H9 (cell line): Measurements from ENCODE around the gene SLC25A31. TPM values are rescaled to one million over a fixed set of nuclear protein-coding genes. Genes with fewer than 3 reads are reported as not detected.

Experiments
- DNase-seq: peaks from one replicate; pipeline ENCODE4 v3.0.0-alpha.2; 2017
- H2AFZ ChIP-seq: one replicate; pipeline ENCODE4 v1.6.1; 2013; ENCODE audit warnings: mild to moderate bottlenecking, low read length, control low read depth, moderate library complexity
- H2AK5ac ChIP-seq: 2 replicates; pipeline ENCODE4 v1.6.1; 2013; ENCODE audit warnings: low read length, control low read depth, mixed read lengths; ENCODE audit not compliant: insufficient read length
- H2BK120ac ChIP-seq: one replicate; pipeline ENCODE4 v1.6.1; 2013; ENCODE audit warnings: low read depth, mild to moderate bottlenecking, low read length, control low read depth, inconsistent platforms; ENCODE audit not compliant: poor library complexity, severe bottlenecking
- H2BK12ac ChIP-seq: 2 replicates; pipeline ENCODE4 v1.6.1; 2013; ENCODE audit warnings: low read length, control low read depth, mixed read lengths, low read depth; ENCODE audit not compliant: insufficient read length
- H2BK15ac ChIP-seq: 2 replicates; pipeline ENCODE4 v1.6.1; 2013; ENCODE audit warnings: low read depth, low read length, control low read depth
- H2BK20ac ChIP-seq: one replicate; pipeline ENCODE4 v1.6.1; 2013; ENCODE audit warnings: low read depth, mild to moderate bottlenecking, low read length, control low read depth, inconsistent platforms; ENCODE audit not compliant: poor library complexity, severe bottlenecking
- H2BK5ac ChIP-seq: 2 replicates; pipeline ENCODE4 v1.6.1; 2013; ENCODE audit warnings: low read length, control low read depth, mixed read lengths; ENCODE audit not compliant: insufficient read length
- H3K14ac ChIP-seq: 2 replicates; pipeline ENCODE4 v1.6.1; 2013; ENCODE audit warnings: low read length, control low read depth; ENCODE audit not compliant: insufficient read depth
- H3K18ac ChIP-seq: 2 replicates; pipeline ENCODE4 v1.6.1; 2013; ENCODE audit warnings: low read depth, mild to moderate bottlenecking, mixed read lengths, low read length, control low read depth; ENCODE audit not compliant: insufficient read length
- H3K23ac ChIP-seq: 2 replicates; pipeline ENCODE4 v1.6.1; 2013; ENCODE audit warnings: low read length, control low read depth, mixed read lengths, low read depth; ENCODE audit not compliant: insufficient read length
- H3K23me2 ChIP-seq: 2 replicates; pipeline ENCODE4 v1.6.1; 2013; ENCODE audit warnings: low read depth, mild to moderate bottlenecking, mixed read lengths, low read length, control low read depth; ENCODE audit not compliant: insufficient read length, poor library complexity, severe bottlenecking
- H3K27ac ChIP-seq: 2 replicates; pipeline ENCODE4 v1.5.1; 2013; ENCODE audit warnings: low read length, control low read depth, mixed read lengths, low read depth; ENCODE audit not compliant: insufficient read length
- H3K27me3 ChIP-seq: 2 replicates; pipeline ENCODE4 v1.6.1; 2013; ENCODE audit warnings: low read length, control low read depth, inconsistent platforms; ENCODE audit not compliant: insufficient read depth
- H3K4ac ChIP-seq: 2 replicates; pipeline ENCODE4 v1.6.1; 2013; ENCODE audit warnings: low read depth, mild to moderate bottlenecking, control low read depth, inconsistent platforms, low read length, moderate library complexity
- H3K4me1 ChIP-seq: 2 replicates; pipeline ENCODE4 v1.6.1; 2013; ENCODE audit warnings: low read length, control low read depth, inconsistent platforms; ENCODE audit not compliant: insufficient read depth
- H3K4me2 ChIP-seq: 2 replicates; pipeline ENCODE4 v1.6.1; 2013; ENCODE audit warnings: low read length, control low read depth, mixed read lengths; ENCODE audit not compliant: insufficient read length, insufficient read depth
- H3K56ac ChIP-seq: 2 replicates; pipeline ENCODE4 v1.6.1; 2013; ENCODE audit warnings: low read depth, mild to moderate bottlenecking, mixed read lengths, low read length, control low read depth; ENCODE audit not compliant: insufficient read length
- H3K79me1 ChIP-seq: 2 replicates; pipeline ENCODE4 v1.6.1; 2013; ENCODE audit warnings: low read depth, mild to moderate bottlenecking, moderate library complexity, low read length, control low read depth, inconsistent platforms; ENCODE audit not compliant: insufficient read depth, poor library complexity, severe bottlenecking
- H3K79me2 ChIP-seq: 2 replicates; pipeline ENCODE4 v1.6.1; 2013; ENCODE audit warnings: low read length, control low read depth, inconsistent platforms; ENCODE audit not compliant: insufficient read depth
- H3K9ac ChIP-seq: 2 replicates; pipeline ENCODE4 v1.6.1; 2013; ENCODE audit warnings: low read length, control low read depth, mixed read lengths; ENCODE audit not compliant: insufficient read length; ENCODE audit errors: extremely low read depth
- H3K9me3 ChIP-seq: one replicate; pipeline ENCODE4 v1.6.1; 2013; ENCODE audit warnings: low read depth, low read length, inconsistent platforms; ENCODE audit not compliant: control insufficient read depth
- H3T11ph ChIP-seq: one replicate; pipeline ENCODE4 v1.6.1; 2013; ENCODE audit warnings: mild to moderate bottlenecking, low read length, control low read depth, inconsistent platforms
- H4K20me1 ChIP-seq: one replicate; pipeline ENCODE4 v1.6.1; 2013; ENCODE audit not compliant: control insufficient read depth, insufficient read length, insufficient read depth
- H4K5ac ChIP-seq: 2 replicates; pipeline ENCODE4 v1.6.1; 2013; ENCODE audit warnings: low read depth, mild to moderate bottlenecking, mixed read lengths, low read length, control low read depth; ENCODE audit not compliant: insufficient read length
- H4K8ac ChIP-seq: replicated peaks from 2 replicates; pipeline ENCODE4 v1.6.1; 2013; ENCODE audit warnings: low read length, control low read depth, mixed read lengths, low read depth; ENCODE audit not compliant: insufficient read length
- H4K91ac ChIP-seq: 2 replicates; pipeline ENCODE4 v1.6.1; 2013; ENCODE audit warnings: low read depth, mild to moderate bottlenecking, moderate library complexity, mixed read lengths, low read length, control low read depth; ENCODE audit not compliant: insufficient read length
- H3K27ac Mint-ChIP-seq, 3 experiments: 2 replicates in 2 of 3; 3 replicates in 1 of 3; pipeline ENCODE4 v1.8.0; 2020 to 2021; ENCODE audit warnings: mixed read lengths in 3 of 3, mild to moderate bottlenecking in 1 of 3, moderate library complexity in 1 of 3
- H3K27me3 Mint-ChIP-seq: 2 replicates; pipeline ENCODE4 v1.8.0; 2021; ENCODE audit warnings: low read depth, mild to moderate bottlenecking, moderate library complexity, mixed read lengths
- H3K36me3 Mint-ChIP-seq, 3 experiments: 2 replicates in 2 of 3; 3 replicates in 1 of 3; pipeline ENCODE4 v1.8.0; 2020 to 2021; ENCODE audit warnings: low read depth in 3 of 3, mixed read lengths in 3 of 3; ENCODE audit not compliant: insufficient read depth in 1 of 3
- H3K4me1 Mint-ChIP-seq, 2 experiments: 2 replicates each; pipeline ENCODE4 v1.8.0; 2020; ENCODE audit warnings: mixed read lengths in 2 of 2
- H3K4me3 Mint-ChIP-seq, 2 experiments: 2 replicates in 1 of 2; 3 replicates in 1 of 2; pipeline ENCODE4 v1.8.0; 2020 to 2021; ENCODE audit warnings: mild to moderate bottlenecking in 2 of 2, mixed read lengths in 2 of 2, moderate library complexity in 1 of 2
- H3K9me3 Mint-ChIP-seq, 2 experiments: 2 replicates in 1 of 2; 3 replicates in 1 of 2; pipeline ENCODE4 v1.8.0; 2020; ENCODE audit warnings: mild to moderate bottlenecking in 2 of 2, mixed read lengths in 2 of 2, moderate library complexity in 1 of 2
- CTCF ChIP-seq: fragments of 200-600 bp; sonication (generic); conservative IDR thresholded peaks from 3 replicates; pipeline ENCODE4 v1.8.0; 2021; ENCODE audit warnings: antibody characterized with exemption, mild to moderate bottlenecking
- WGBS: extraction: QIAGEN DNeasy Blood & Tissue Kit; methylation state at CpG from one replicate; pipeline ENCODE4 v1.1.7; 2013; ENCODE audit warnings: missing lambda C conversion rate, low lambda C conversion rate, mixed read lengths; ENCODE audit not compliant: insufficient read length; ENCODE audit errors: extremely low coverage; 5-methylcytosine and 5-hydroxymethylcytosine counted together
- total RNA-seq: library from RNA; stranded (reverse); gene quantifications from 2 replicates; pipeline ENCODE4 v1.2.1, GENCODE V29; 2021

The SLC25A31 gene
- total RNA-seq, 1 experiment from 2014 or later, result not detected

GRCh38 chr4:127737295-127737694, 7.1 kb downstream of the SLC25A31 start:
- no peak overlapping the region for H2BK5ac ChIP-seq
- Mint-ChIP-seq H3K4me1 (peaks cover 3 to 4% of the 10 kb centered on the region in 2 experiments; a peak in 2 of 4 replicates), H3K27ac (no peak overlapping the region), H3K27me3 (no peaks in the 10 kb centered on the region), H3K9me3 (peaks cover 5 to 11% of the 10 kb centered on the region in 2 experiments; a peak in 4 of 5 replicates), H3K36me3 (peaks cover 0 to 10% (median 0%) of the 10 kb centered on the region in 3 experiments; a peak in 3 of 7 replicates), H3K4me3 (no peak overlapping the region)
- H3K79me2 ChIP-seq, result no peaks in the 10 kb centered on the region
- no peaks in the 10 kb centered on the region for H3K79me1 ChIP-seq
- no CpG with 5 or more reads among the region's 4 CpGs for WGBS
- no peak for DNase-seq
- H3K27me3 ChIP-seq, result no peaks in the 10 kb centered on the region
- no peaks in the 10 kb centered on the region for H3K4me1 ChIP-seq
- H3K9ac ChIP-seq, result no peak overlapping the region
- H2BK12ac ChIP-seq, result no peak overlapping the region
- no peak overlapping the region for H2BK15ac ChIP-seq
- peaks cover 3% of the 10 kb centered on the region for H3K9me3 ChIP-seq
- no peak overlapping the region for H3K14ac ChIP-seq
- H3K23me2 ChIP-seq, result no peaks in the 10 kb centered on the region
- H2BK20ac ChIP-seq, result no peak overlapping the region
- no peak overlapping the region for H4K8ac ChIP-seq
- no peak overlapping the region for H3K4ac ChIP-seq
- TF ChIP-seq CTCF, result no peak
- H4K20me1 ChIP-seq, result no peaks in the 10 kb centered on the region
- no peak overlapping the region for H2AK5ac ChIP-seq
- no peak overlapping the region for H3K56ac ChIP-seq
- H3T11ph ChIP-seq, result no peak overlapping the region
- no peak overlapping the region for H3K23ac ChIP-seq
- no peak overlapping the region for H2BK120ac ChIP-seq
- H3K18ac ChIP-seq, result no peak overlapping the region
- no peak overlapping the region for H4K91ac ChIP-seq
- no peak overlapping the region for H4K5ac ChIP-seq
- H3K4me2 ChIP-seq, result no peak overlapping the region
- H2AFZ ChIP-seq, result no peak overlapping the region
- no peak overlapping the region for H3K27ac ChIP-seq
